ENCODE results near the gene CUL4A.

DNA sequence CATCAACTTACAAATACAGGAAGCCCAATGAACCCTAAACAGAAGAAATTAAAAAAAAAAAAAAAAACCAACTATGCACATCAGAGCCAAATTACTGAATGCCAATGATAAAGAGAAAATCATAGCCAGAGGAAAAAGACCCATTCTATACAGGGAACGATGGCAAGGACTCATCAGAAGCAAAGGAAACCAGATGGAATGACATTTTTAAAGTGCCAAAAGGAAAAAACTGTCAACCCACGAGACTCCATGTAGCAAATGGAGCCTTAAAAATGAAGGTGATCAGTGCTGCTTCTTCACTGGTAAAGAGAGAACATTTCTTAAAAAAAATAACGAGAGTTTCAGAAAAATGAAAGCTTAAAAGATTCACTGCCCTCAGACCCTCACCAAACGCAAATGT, 19.2 kb upstream of the CUL4A start:
- TF ChIP-seq, protein P1, sequence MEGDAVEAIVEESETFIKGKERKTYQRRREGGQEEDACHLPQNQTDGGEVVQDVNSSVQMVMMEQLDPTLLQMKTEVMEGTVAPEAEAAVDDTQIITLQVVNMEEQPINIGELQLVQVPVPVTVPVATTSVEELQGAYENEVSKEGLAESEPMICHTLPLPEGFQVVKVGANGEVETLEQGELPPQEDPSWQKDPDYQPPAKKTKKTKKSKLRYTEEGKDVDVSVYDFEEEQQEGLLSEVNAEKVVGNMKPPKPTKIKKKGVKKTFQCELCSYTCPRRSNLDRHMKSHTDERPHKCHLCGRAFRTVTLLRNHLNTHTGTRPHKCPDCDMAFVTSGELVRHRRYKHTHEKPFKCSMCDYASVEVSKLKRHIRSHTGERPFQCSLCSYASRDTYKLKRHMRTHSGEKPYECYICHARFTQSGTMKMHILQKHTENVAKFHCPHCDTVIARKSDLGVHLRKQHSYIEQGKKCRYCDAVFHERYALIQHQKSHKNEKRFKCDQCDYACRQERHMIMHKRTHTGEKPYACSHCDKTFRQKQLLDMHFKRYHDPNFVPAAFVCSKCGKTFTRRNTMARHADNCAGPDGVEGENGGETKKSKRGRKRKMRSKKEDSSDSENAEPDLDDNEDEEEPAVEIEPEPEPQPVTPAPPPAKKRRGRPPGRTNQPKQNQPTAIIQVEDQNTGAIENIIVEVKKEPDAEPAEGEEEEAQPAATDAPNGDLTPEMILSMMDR (conservative IDR thresholded peaks at IDR 0.05): no peak
- TF ChIP-seq ZFX (IDR thresholded peaks at IDR 0.05): no peak
